HepG2 (cell line): Measurements from ENCODE around the gene STK39. TPM values are rescaled to one million over a fixed set of nuclear protein-coding genes. Genes with fewer than 3 reads are reported as not detected.

ENCODE experiments used
- DMAP1 ChIP-seq: IDR thresholded peaks from 2 replicates; pipeline ENCODE4 v1.6.1; 2016
- DMTF1 ChIP-seq: sonication (generic); formaldehyde crosslinking; IDR thresholded peaks from 2 replicates; pipeline ENCODE4 v1.4.0; 2020; ENCODE audit warnings: mild to moderate bottlenecking, missing genetic modification reagents
- ISX ChIP-seq: sonication (generic); formaldehyde crosslinking; conservative IDR thresholded peaks from 2 replicates; pipeline ENCODE4 v1.5.0; 2020; ENCODE audit warnings: missing genetic modification reagents
- KMT2B ChIP-seq: IDR thresholded peaks from 2 replicates; pipeline ENCODE4 v1.6.1; 2016; ENCODE audit warnings: missing genetic modification reagents, missing compliant biosample characterization
- PITX1 ChIP-seq: sonication (generic); formaldehyde crosslinking; IDR thresholded peaks from 2 replicates; pipeline ENCODE4 v1.5.1; 2020; ENCODE audit warnings: mild to moderate bottlenecking, missing genetic modification reagents
- RERE ChIP-seq: IDR thresholded peaks from 2 replicates; pipeline ENCODE4 v1.6.1; 2016; ENCODE audit warnings: low read depth, missing genetic modification reagents, missing compliant biosample characterization
- RFXANK ChIP-seq: IDR thresholded peaks from 2 replicates; pipeline ENCODE4 v1.6.1; 2016
- SOX13 ChIP-seq, 3 experiments: fragments of 450-650 bp in 1 of 3; sonication (generic) in 1 of 3; formaldehyde crosslinking in 1 of 3; IDR thresholded peaks in 2 of 3; conservative IDR thresholded peaks in 1 of 3; 2 replicates each; pipeline versions ENCODE4 v1.5.0 to v1.6.1; 2016 to 2020; ENCODE audit warnings: antibody characterized with exemption in 1 of 3, mild to moderate bottlenecking in 1 of 3, missing compliant biosample characterization in 1 of 3, missing genetic modification reagents in 1 of 3, moderate library complexity in 1 of 3
- TBL1XR1 ChIP-seq: fragments of 150-350 bp; IDR thresholded peaks from 2 replicates; pipeline ENCODE4 v1.6.1; 2014; ENCODE audit warnings: borderline replicate concordance, low read length; ENCODE audit not compliant: partially characterized antibody
- TSC22D2 ChIP-seq: sonication (generic); formaldehyde crosslinking; IDR thresholded peaks from 2 replicates; pipeline ENCODE4 v1.5.1; 2020; ENCODE audit warnings: missing genetic modification reagents, mild to moderate bottlenecking, borderline replicate concordance
- YEATS2 ChIP-seq: sonication (generic); formaldehyde crosslinking; IDR thresholded peaks from 2 replicates; pipeline ENCODE4 v1.4.0; 2020; ENCODE audit warnings: missing genetic modification reagents, borderline replicate concordance
- ZBTB42 ChIP-seq: sonication (generic); formaldehyde crosslinking; IDR thresholded peaks from 2 replicates; pipeline ENCODE4 v1.5.0; 2020; ENCODE audit warnings: mild to moderate bottlenecking, missing genetic modification reagents
- ZKSCAN5 ChIP-seq: sonication (generic); formaldehyde crosslinking; IDR thresholded peaks from 2 replicates; pipeline ENCODE4 v1.5.1; 2020; ENCODE audit warnings: mild to moderate bottlenecking, missing genetic modification reagents
- ZNF264 ChIP-seq: sonication (generic); formaldehyde crosslinking; IDR thresholded peaks from 2 replicates; pipeline ENCODE4 v1.4.0; 2020; ENCODE audit warnings: missing genetic modification reagents
- ZNF484 ChIP-seq: sonication (generic); formaldehyde crosslinking; IDR thresholded peaks from 2 replicates; pipeline ENCODE4 v1.5.1; 2020; ENCODE audit warnings: mild to moderate bottlenecking, low read depth, missing genetic modification reagents, borderline replicate concordance
- ZNF563 ChIP-seq: sonication (generic); formaldehyde crosslinking; IDR thresholded peaks from 2 replicates; pipeline ENCODE4 v1.8.0; 2022; ENCODE audit warnings: mild to moderate bottlenecking, moderate library complexity, missing genetic modification reagents
- ZNF564 ChIP-seq: sonication (generic); formaldehyde crosslinking; IDR thresholded peaks from 2 replicates; pipeline ENCODE4 v1.8.1; 2023; ENCODE audit warnings: mild to moderate bottlenecking, missing genetic modification reagents
- polyA plus RNA-seq, 8 experiments: library from polyadenylated mRNA; depleted of rRNA in 3 of 8; stranded (reverse) in 7 of 8; unstranded in 1 of 8; fragments of >200 nt; fragmentation: Illumina TruSeq in 4 of 8; extraction: Trizol in 4 of 8; gene quantifications; 2 replicates each; pipeline versions ENCODE4 v1.2.1 to v1.2.3, GENCODE V29; 2011 to 2016; ENCODE audit warnings: low read depth in 4 of 8, missing spikeins in 1 of 8, mixed read lengths in 1 of 8; ENCODE audit not compliant: insufficient read depth in 1 of 8
- total RNA-seq, 5 experiments: library from RNA; depleted of rRNA; stranded (reverse); fragments of >200 nt; fragmentation: Illumina TruSeq; extraction: Trizol; gene quantifications; 2 replicates each; pipeline ENCODE4 v1.2.3, GENCODE V29; 2016; ENCODE audit warnings: low read depth in 1 of 5
- TF ChIP-seq, protein P1 (sequence below): sonication (generic); formaldehyde crosslinking; IDR thresholded peaks from 2 replicates; pipeline ENCODE4 v1.5.0; 2020; ENCODE audit warnings: missing genetic modification reagents

Gene STK39
- total and polyA plus RNA-seq, 2 of the 13 experiments (the other 11 are each of a cell fraction or from before 2014, with no cell fraction given) = 27.3 to 38.4 TPM

DNA sequence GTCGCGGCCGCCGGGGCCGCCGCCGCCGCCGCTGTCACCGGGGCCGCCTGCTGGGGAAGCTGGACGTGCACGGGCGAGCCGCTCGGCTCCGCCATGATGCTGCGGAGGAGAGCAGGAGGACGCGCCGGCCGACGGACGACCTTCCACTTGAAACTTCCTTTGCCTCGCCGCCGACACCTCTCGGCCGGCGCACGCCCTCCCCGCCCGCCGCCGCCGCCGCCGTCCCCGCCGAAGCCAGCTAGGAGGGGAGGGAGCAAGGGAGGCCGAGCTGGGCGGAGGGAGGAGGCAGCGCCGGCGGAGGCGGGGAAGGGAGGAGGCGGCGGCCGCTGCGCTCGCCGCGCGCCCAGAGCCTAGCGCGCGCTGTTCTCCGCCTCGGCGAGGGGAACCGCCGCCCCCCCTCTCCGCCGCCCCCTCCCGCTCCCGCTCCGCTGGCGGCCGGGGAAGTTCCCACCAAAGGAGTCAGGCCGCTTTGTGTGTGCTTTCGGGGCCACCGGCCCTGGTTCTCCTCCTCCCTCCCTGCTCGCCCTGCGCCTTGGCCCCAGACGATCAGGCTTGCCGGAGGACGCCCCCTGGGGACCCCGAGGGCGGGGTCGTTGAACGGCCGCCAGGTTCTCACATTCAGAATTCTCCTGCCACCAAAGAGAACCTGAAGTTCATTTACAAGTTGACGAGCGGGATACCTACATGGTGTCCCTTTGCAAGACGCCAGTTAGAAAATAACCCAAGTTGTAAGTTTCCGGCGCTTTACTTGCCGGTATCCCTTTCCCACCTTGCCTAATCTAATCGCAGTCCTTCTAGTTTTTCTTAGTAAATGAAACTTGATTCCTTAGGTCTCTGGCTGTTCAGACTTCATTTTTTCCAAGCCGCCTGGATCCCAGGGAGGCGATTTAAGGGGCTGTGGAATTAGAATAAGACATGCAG is at the start of gene STK39 (continued):
- TF ChIP-seq, protein P1, sequence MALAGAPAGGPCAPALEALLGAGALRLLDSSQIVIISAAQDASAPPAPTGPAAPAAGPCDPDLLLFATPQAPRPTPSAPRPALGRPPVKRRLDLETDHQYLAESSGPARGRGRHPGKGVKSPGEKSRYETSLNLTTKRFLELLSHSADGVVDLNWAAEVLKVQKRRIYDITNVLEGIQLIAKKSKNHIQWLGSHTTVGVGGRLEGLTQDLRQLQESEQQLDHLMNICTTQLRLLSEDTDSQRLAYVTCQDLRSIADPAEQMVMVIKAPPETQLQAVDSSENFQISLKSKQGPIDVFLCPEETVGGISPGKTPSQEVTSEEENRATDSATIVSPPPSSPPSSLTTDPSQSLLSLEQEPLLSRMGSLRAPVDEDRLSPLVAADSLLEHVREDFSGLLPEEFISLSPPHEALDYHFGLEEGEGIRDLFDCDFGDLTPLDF (CRISPR knock-in tag) = no peak
- no peak for TF ChIP-seq ZKSCAN5 (CRISPR knock-in tag)
- TF ChIP-seq TBL1XR1 = no peak
- no peak for TF ChIP-seq ZBTB42 (CRISPR knock-in tag)
- no peak for TF ChIP-seq ZNF264 (CRISPR knock-in tag)
- TF ChIP-seq DMTF1 (CRISPR knock-in tag) = no peak
- peak; percentile 73 for TF ChIP-seq KMT2B (CRISPR knock-in tag)
- TF ChIP-seq ZNF563 (CRISPR knock-in tag) = peak; percentile 47; the same call in 1 of the 2 replicates
- peak; percentile 87; the same call in 1 of the 2 replicates for TF ChIP-seq ZNF564 (CRISPR knock-in tag)
- TF ChIP-seq RERE = no peak
- TF ChIP-seq PITX1 = peak; percentile 80; the same call in 1 of the 2 replicates
- TF ChIP-seq ZNF484 (CRISPR knock-in tag) = no peak
- TF ChIP-seq SOX13 (IDR thresholded peaks at IDR 0.05) = peak; percentile 55; the same call in 1 of the 2 replicates
- TF ChIP-seq SOX13 (CRISPR knock-in tag; conservative IDR thresholded peaks at IDR 0.05 in 1 of 2, IDR thresholded peaks at IDR 0.05 in 1 of 2) = peak in 1 of 2 experiments; percentile 70; a peak in 2 of 4 replicates
- peak; percentile 67; the same call in 1 of the 2 replicates for TF ChIP-seq DMAP1 (CRISPR knock-in tag)
- TF ChIP-seq YEATS2 (CRISPR knock-in tag) = peak; percentile 35; the same call in 1 of the 2 replicates
- TF ChIP-seq ISX (CRISPR knock-in tag) = no peak
- TF ChIP-seq TSC22D2 (CRISPR knock-in tag) = 0 out of 2 replicates have a peak, but pooled peaks have one; percentile 25
- TF ChIP-seq RFXANK (CRISPR knock-in tag) = peak; percentile 65; the same call in 1 of the 2 replicates
